Activated CD8-positive, alpha-beta memory T cell treated with anti-CD3 and anti-CD28 coated beads for 24 hours (primary cell): ENCODE measurements around the gene SH3BP4.

Experiments used
- DNase-seq: peaks from one replicate; pipeline ENCODE4 v3.0.0-alpha.2; 2020

SH3BP4 gene

DNA sequence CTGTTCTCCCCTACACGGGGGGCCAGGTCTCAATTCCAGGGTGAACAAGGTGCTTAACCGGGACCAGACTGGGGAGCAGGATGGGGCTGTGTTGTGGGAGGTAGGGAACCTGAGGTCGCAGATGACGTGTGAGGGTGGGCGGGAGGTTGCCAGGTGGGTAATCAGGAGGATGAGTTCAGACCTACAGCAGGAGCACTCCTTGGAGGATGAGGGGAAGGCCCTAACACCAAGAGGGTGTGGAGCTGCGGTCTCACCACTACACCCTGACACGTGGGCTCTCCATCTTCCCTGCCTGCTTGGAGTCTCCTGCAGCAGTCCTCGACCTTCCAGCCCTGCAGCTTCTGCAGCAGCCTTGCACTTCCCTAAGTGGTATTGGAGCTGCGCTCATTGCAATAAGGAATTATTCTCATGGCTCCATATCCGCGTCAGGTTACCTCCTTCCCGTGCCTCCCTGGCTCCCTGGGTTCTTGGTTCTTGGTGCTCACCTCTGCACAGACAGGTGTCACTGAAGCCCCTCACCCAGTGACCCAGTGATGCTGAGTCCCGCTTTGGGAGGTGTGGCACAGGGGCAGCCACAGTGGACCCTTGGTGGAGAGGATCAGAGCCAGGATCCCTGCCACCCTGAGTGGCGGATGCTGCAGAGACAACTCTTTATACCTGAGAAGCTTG, 15.5 kb downstream of the SH3BP4 start:
- no peak for DNase-seq

DNA sequence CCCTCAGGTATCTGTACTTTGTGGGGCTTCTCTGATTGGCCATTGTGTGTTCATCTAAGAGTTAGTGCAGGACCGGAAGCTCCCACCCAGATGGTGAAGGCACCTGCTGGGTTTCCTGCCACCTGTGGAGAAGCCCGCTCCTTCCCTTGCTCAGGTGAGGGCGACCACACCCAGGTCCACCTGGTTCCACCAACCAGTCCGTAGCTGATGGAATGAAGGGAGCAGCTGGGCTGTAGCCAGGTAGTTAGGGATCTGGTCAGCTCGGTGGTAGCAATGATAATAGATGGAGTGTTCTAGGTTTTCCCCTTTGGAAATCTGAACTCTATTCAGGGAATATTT, 16.0 kb downstream of the SH3BP4 start:
- no peak for DNase-seq

DNA sequence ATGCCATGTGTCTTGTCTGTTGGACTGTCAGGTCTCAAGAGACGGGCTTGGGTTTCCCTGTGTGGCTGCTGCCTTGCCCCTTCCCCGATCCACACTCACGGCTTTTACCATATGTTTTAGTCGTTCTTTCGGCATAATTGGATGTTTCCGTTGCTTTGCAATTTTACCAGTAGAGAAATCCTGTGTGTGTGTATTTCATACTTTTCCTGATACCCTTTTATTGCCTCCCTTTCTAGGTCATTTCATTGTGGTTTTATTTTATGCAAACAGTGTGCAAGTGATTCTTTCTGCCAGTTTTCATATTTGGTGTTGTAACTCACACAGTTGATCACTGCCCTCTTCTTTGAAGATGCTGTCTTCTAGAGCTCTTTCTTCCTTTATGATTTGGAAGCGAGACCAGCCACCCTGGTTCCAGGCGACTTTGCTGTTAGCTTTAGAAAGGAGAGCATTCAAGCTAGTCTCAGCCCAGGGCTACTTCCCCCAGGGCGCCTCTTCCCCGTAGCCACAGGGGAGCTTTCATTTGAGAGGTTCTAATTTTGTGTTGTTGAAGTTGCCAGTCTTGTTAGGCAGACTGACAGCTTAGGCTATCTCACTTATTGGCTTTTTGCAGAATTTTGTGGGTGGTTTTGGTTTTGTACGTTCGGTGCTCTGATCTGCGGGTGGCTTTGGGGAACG, 17.0 kb downstream of the SH3BP4 start:
- DNase-seq, result no peak

DNA sequence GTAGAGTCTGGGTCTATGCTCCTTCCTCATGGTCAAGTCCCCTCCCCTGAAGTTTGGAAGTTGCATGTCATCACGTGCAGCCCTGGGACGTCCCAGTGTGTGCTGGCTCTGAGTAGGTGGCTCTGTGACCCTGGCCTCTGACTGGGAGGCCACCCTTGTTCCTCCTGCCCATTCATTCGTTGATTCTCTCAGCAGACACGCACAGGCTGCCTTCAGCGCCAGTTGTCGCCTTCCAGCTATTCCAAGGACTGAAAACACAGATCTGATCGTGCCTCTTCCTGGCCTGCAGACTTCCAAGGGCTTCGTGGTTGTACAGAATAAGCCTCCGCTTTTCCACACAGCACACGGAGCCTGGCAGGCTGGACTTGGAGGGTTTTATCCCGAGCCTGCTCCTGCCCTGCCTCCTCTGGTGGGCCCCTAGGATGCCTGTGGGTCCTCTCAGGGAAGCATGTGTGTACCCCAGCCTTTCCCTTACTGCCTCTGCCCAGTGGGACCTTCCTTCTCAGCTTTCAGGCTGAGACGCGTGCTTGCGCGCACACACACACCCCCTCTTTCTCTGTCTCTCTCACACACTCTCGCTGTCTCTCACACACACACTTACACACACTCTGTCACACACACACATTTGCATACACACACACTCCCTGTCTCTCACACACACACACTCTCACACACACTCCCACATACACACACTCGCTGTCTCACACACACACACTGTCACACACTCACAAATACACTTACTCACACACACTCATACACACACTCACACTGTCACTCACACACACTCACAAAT, 17.7 kb downstream of the SH3BP4 start:
- DNase-seq, result no peak

DNA sequence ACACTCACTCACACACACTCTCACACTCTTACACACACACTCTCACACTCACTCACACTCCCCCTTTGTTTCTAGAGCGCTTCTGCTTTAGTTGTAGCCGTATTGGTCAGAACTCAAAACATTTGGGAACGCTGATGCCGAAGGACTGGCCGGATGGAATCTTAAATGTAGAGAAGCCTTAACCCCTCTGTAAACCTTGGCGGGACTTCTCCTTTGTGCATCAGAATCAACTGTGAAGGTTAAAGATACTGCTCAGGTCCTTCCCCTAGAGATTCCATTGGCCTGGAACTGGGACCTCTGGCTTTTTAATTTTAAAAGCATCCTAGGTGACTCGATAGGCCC, 18.3 kb downstream of the SH3BP4 start:
- no peak for DNase-seq

DNA sequence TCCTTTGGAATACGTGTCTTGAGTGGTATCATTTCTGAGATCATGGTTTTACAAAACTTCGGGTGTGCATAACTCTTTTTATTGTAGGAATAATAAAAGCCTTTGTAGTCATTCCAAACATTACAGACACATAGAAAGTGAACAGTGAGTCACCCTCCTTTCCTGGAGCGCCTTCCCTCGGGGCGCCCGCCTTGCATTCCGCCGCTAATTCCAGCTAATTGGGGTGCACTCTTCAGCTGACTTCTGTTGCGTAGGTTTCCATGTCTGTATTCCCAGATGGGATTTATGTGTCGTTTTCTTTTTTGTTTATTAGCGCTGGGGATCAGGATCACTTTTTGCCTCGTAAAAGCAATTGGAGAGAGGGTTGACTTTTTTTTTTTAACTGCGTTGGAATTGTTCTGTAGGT, 18.7 kb downstream of the SH3BP4 start:
- no peak for DNase-seq

DNA sequence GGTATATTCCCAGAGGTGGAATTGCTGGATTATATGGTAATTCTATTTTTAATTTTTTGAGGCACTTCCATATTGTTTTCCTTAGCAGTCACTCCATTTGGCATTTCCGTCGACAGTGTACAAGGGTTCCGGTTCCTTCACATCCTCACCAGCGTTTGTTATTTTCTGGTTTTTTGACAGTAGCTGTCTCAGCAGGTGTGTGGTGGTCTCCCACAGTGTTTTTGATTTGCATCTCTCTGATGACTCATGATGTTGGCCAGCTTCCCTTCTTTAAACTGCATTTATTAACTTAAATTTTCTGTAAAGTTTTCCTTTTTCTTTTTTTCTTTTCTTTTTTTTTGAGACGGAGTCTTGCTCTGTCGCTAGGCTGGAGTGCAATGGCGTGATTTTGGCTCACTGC, 19.7 kb downstream of the SH3BP4 start:
- no peak for DNase-seq

DNA sequence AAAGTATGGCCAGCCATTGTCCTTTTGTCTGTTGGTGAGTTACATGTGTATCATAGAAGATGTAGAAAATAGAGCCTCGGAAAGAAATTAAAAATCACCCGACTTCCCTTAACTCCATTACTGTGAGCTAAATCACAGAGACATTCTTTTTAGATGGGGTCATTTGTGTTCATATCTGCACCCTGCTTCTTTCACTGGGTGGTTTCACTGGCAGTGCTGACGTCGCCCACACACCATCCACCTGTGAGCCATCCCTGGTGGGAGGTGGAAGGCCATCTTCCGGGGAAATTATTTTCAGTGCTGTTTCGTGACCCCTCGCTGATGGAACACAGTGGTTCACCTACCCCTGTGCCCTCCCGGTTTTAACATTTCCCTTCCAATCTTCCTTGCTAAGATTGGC, 21.2 kb downstream of the SH3BP4 start:
- DNase-seq, result no peak

DNA sequence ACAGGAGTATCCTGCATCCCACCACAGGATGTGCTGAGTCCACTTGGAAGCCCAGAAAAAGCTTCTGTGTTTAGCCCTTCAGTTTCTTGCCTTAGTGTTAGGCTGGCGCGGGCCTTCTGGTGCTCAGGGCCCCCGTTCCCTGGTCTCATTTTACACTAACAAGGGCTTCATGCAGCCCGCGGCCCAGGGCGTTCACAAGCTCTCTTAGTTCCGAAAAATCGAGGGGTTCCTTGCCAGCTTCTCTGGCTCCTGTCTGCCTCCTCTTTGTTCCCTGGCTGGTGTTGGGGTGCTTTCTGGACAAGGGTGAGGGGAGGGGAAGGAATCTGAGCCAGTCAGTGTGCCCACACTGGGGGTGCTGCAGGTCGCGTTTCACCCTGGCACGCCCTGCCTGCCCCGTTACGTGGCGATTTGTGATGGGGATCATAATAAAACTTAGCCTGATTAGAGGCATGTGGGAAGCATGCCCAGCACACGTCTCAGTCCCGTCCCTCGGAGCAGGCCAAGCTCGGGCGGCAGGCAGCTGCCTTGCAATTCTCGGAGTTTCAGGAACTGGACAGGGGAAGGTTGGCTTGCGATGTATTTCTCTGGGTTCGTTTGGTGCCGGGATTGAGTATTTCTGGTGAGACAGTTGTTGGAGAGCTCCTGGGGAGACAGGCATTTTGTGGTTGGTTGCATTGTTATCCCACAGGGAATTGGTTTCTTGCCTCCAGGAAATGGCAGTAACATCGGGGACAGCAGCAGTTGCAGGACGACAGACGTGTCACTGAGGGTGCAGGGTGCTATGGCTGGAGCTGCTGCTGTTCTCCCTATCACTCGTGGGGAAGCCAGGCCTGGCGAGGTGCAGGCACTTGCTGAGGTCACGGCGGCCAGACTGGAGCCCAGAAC, 22.9 kb downstream of the SH3BP4 start:
- DNase-seq, result no peak

DNA sequence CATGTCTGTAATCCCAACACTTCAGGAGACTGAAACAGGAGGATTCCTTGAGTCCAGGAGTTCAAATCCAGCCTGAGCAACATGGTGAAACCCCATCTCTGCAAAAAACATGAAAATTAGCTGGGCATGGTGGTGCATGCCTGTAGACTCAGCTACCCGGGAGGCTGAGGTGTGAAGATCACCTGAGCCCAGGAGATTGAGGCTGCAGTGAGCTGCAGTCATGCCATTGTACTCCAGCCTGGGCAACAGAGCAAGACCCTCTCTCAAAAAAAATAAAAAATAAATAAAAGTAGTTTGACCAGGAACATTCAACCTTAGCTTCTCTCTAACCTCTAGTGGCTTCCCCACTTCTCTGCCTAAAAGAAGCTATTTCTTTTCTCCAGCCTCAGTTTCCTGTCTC, 23.8 kb downstream of the SH3BP4 start:
- DNase-seq, result no peak

DNA sequence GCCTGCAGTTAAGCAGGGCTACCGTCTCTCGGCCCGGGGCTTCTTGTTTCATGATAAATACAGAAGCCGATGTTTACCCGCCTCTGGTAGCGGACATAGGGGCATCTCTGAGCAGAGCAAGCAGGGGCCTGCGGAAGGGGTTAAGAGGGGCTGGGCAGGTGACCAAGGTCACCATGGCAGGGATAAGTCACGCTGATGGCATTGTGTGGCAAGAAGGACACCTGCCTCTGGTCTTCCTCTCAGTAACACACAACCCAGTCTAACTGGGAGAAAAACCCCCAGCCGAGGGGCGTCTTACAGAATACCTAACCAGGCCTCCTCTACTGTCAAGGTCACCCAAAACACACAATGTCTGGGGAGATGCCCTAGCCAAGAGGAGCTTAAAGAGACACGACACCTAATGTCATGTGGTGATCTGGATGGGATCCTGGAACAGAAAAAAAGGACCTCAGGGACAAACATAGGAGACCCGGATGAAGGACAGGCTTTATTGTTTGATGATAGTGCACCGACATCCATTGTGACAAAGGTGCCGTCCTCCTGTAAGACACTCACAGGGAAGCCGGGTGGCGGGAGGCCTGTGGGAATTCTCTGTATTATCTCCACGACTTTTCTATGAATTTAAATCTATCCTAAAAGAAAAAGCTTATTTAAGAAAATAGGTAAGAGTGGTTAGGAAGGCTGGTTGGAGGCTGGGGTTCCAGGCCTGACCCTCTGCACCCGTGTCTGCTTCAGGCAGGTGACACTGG, 24.8 kb downstream of the SH3BP4 start:
- no peak for DNase-seq

DNA sequence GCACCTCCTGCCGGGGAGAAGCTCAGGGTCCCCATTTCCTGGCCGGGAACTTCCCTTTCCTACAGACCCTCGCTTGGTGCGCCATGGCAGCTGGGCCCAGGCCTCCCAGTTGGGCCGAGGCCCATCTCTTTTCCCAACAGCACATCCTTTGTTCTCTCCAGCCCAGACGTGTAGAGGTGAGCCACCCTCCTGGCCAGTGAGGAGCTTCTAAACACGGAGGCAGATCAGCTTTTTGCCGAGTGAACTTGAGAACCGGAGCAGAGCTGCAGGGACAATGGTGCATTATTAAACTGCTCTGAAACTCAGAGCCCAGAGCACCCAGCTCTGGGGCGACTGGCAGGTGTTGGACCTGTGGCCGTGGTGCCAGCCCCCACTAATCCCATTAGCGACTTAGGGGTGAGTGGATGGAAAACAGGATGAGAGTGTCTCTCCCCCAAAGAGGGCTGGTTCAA, 25.4 kb downstream of the SH3BP4 start:
- no peak for DNase-seq

DNA sequence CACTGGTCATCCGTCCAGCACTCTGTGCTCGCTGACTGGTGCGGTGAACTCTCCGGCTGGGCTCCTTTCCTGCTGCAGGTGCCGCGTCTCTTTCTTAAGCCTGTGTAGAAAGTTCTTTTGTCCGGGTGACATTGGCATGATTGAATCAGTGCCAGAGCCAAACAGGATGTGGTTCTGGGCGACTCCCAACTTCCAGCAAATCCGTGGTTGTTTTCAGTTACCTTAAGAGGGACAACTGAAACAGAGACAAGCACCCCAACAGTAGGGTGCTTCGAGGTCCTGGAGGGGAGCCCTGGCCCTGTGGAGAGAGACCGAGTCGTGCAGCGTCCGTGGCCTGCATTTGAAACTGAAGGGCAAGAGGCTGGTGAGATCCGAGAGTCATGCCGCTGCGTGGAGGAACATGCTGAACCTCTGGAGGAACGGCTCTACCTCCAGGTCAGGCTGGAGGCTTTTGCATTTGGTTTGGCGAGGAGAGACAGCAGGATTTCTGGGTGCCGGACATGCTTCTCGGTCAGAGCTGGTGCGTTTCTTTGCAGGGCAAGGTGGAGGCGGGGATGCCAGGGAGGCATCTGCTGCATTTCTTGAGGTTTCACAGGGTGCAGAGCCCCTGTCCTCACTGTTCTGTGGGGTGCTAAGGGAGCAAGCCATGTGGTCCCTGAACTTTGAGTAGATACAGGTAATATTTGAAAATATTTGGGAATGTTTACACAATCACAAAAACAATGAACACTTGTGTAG, 26.8 kb downstream of the SH3BP4 start:
- no peak for DNase-seq

DNA sequence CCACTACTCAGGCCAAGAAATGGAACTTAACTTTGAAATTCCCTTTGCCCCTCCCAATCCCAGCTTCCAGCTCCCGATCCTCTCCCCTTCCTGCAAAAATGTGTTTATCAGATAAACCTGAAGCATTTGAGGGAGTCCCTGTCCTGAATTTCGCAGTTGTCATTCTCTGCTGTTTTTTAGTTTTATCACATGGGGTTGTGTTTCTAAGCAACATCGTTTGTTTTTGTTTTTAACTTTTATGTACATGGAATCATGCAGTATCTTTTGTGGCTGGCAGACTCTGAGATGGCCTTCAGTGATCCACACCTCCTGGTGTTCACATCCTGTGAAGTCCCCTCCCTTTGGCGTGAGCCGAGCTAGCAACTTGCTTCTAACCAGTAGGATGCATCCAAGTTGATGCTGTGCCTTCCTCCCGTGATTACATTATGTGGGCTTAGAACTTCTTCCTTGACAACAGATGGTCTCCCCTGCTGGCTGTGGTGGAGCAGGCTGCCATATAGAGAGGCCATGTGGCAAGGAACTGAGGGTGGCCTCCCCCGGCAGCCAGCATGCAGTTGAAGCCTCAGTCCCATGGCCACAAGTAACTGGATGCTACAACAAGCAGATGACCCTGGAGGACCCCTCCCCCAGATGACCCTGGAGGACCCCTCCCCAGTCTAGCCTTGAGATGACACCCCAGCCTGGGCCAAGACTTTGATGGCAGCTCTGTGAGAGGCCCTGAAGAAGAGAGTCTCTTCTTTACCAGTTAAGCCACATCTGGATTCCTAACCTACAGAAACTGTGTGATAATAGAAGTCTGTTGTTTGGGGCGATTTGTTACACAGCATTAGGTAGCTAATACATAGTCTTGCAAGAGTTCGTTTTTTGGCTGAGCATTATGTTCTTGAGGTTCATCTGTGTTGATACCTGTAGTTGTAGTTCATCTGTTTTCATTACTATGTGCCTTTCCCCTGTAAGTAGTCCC, 27.7 kb downstream of the SH3BP4 start:
- DNase-seq, result no peak

DNA sequence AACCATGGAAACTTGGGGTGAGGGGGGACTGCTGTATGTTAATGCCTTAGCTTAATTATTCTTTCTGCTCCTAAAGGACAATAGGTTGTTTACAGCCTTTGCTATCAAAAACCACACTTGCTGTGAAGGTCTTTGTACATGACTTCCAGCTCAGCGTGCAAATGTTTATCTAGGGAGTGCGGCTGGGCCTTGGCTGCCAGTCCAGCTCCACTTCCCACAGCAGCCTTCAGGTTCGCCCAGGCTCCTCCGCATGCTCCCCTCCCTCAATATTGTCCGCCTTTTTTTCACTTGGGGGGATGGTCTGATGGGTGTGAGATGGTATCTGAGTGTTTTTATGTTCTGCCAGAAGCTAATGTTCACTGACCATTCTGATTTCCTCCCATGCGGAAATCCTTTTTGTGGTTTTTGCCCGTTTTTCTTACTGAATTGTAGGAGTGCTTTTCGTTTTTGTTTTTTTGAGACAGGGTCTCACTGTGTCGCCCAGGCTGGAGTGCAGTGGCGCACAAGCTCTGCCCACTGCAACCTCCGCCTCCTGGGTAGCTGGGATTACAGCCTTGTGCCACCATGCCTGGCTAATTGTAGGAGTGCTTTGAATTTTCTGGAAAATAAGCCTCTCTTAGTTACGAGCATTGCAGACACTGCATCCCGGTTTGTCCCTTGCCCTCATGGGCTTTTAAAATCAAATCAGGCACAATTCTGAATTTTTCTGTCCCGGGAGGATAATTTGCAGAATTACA, 28.8 kb downstream of the SH3BP4 start:
- DNase-seq, result no peak

DNA sequence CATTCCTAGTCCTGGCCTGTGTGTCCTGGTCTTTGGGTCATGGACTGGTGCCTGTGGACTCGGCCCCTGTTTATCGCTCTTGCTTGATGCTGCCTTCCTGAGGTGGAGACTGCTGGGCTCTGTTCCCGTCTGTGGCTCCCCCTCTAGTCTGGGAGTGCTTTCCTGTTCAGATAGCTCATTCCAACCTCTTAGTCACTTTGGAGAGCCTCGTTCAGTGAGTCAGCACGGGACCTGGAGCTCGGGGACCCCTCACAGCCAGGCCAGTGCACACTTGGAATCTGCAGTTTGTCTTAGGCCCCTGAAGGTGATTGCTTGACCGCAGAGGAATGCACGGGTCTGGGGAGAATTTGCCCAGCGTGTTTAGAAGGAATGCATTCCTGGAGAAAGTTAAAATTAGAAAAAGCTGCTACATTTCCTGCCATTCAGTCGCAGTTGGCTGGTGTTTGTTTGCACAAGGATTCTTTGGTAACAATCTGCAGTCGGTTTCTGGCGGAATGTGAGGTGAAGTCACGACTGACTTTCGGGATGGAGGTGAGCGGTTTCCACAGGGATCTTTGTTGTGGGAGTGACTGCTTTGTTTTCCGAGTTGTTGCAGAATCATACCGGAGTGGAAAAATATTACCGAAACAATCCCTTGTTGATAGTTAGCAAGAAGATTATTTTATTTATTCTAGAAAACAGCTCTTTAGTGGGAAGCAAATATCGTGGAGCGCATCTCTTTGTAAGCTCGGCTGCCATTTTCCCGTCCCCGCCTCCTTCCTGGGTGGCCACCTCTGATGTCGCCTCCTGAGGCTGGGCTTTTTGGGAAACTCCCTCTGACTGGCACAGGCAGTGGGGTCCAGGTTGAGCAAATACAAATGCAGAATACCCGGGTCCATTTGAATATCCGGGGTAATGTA, 29.6 kb downstream of the SH3BP4 start:
- DNase-seq, result no peak

DNA sequence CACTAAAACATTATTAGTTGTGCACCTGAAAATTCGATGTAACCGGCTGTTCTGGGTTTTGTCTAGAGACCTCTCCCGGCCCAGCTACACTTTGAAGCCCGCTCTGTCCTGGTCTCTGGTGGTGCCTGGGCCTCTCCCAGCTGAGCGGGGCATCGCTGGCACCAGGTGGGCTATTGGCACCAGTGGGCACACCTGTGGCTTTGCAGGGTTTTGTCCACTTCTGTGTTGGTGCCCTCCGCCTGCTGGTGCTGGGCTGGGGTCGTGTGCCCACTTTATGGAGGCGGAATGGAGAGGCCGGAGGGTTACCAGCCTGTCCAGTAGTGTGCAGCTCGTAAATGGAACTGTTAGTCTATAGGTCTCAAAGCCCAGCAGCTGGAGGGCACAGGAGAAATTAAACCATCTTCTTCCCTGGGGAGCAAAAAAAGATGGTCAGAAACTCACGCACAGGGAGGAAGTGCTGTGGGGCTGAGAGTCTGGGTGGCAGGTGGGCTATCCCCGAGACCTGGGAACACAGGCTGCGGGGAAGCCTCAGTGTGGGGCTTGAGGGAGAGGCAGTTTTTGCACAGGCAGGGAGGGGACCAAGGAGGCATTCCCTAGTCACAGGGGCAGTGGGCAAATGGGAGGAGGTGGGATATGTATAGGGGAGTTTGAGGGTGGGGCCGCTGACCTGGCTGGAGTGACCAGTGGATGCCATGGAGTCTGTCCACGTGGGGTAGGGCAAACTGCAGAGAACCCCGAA, 30.4 kb downstream of the SH3BP4 start:
- DNase-seq, result no peak
